Measurements from ENCODE around the gene BCL7C. TPM values are rescaled to one million over a fixed set of nuclear protein-coding genes. Genes with fewer than 3 reads are reported as not detected.

The BCL7C gene
- total and polyA plus RNA-seq, 7 donors, result 13.9 to 40.9 (median 18.1) TPM

DNA sequence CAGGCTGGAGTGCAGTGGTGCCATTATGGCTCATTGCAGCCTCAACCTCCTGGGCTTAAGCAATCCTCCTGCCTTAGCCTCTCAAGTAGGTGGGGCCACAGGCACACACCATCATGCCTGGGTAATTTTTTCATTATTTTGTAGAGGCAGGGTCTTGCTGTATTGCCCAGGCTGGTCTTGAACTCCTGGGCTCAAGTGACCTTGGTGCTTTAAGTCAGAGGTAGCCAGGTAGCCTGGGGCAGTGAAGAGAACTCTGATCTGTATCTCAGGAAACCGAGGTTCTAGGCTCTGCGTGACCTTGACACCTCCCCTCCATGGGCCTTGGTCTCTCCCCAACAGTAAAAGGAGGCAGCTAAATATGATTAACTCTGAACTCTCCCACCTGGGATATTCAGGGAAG is 5.9 kb upstream of the BCL7C start:
- no peaks in the 10 kb centered on the region for H3K27me3 ChIP-seq (ENCODE audit: insufficient read depth in 3 of 3, low read length in 2 of 3)
- WGBS, 3 donors, result 84 to 97% (median 90%) methylated on average over 2 of the region's 2 CpGs
- DNase-seq (no peak), ATAC-seq (no peak)
- intact Hi-C loops (cut with DNase I), result no loop called here
- TF ChIP-seq, protein P1, sequence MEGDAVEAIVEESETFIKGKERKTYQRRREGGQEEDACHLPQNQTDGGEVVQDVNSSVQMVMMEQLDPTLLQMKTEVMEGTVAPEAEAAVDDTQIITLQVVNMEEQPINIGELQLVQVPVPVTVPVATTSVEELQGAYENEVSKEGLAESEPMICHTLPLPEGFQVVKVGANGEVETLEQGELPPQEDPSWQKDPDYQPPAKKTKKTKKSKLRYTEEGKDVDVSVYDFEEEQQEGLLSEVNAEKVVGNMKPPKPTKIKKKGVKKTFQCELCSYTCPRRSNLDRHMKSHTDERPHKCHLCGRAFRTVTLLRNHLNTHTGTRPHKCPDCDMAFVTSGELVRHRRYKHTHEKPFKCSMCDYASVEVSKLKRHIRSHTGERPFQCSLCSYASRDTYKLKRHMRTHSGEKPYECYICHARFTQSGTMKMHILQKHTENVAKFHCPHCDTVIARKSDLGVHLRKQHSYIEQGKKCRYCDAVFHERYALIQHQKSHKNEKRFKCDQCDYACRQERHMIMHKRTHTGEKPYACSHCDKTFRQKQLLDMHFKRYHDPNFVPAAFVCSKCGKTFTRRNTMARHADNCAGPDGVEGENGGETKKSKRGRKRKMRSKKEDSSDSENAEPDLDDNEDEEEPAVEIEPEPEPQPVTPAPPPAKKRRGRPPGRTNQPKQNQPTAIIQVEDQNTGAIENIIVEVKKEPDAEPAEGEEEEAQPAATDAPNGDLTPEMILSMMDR (IDR thresholded peaks at IDR 0.05), result no peak
- H3K27ac ChIP-seq, result no peak overlapping the region
- peaks cover 14% of the 10 kb centered on the region for H3K4me1 ChIP-seq
- H3K9me3 ChIP-seq, result no peaks in the 10 kb centered on the region
- peaks cover 0 to 5% of the 10 kb centered on the region in 2 donors for H3K36me3 ChIP-seq (ENCODE audit: insufficient read depth in 1 of 2, low read depth in 1 of 2)
- no peak overlapping the region for H3K4me3 ChIP-seq

DNA sequence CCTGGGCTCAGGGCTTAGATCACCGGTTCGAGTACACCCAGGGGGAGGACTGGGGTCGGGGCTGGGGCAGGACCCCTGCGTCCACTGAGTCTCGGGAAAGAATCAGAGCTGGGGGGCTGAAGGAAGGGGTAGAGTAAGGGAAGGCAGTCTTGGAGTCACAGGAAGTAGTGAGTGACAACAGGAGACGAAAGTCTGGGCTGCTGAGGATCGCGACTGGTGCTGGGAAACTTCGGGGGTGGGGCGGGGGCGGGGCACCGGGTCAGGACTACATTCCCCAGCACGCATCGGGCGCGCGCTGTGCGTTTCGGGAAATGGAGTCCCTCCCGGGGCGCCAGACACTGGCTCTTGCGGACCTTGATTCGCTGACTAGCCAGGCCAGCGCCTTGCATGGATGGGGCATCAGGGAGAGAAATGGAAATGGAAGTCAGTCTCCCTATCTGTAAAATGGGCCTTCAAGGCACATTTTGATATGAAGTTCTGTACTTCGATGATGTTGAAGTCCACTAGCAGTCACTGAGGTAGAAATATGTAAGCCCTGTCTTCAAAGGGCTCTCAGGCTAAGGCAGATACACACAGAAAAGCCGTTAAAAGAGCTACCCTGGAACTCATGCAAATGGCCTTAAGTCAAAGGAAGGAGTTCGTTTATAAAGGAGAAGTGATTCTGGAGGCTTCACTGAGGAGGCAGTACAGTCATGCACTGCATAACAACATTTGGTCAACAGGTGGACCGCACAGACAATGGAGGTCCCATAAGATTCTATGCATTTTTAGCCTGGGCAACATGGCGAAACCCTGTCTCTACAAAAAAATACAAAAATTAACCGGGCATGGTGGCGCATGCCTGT is 3.2 kb upstream of the BCL7C start:
- intact Hi-C loops (cut with DNase I), result no loop called here
- Histone ChIP-seq H3K4me3 (peak overlapping the region; percentile 68), H3K27ac (peak overlapping the region; percentile 93), H3K27me3 (ENCODE audit: insufficient read depth in 3 of 3, low read length in 2 of 3) (no peaks in the 10 kb centered on the region), H3K4me1 (peaks cover 13% of the 10 kb centered on the region), H3K36me3 (ENCODE audit: insufficient read depth in 1 of 2, low read depth in 1 of 2) (peaks cover 0 to 5% of the 10 kb centered on the region in 2 donors), H3K9me3 (no peaks in the 10 kb centered on the region)
- TF ChIP-seq, protein P1 (IDR thresholded peaks at IDR 0.05), result no peak
- DNase-seq, result peak; percentile 94 to 96
- 15 to 18% (median 16%) methylated on average over 29 to 31 of the region's 31 CpGs for WGBS, 3 donors
- peak; percentile 68 to 81 (median 73) for ATAC-seq

DNA sequence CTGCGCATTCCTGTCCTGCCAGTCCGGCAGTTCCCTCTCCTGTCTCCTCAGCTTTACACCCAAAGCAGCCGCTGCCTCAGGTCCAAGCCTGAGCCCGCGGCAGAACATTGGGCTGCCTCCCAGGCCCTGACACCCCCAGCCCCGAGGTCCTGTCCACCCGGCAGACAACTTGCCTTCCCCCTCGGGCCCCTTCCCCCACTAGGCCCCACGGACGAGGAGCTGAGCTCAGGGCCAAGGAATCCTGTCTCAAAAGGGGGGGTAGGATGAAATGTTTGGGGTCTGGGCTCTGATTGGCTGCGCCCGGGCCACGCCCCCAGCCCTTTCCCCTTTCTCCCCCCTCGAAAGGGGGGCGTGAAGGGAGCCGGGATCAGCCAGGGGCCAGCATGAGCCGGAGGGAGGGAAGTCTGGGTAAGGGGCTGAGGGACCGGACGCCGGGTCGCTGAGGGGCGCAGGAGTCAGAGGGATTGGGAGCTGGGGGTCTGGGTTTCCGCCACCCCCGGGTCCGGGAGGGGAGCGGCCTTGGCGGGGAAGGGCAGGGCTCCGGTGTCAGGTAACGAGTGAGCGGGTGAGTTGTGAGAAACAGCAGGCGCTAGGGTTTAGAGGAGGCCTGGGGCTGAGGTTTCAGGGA is 2.5 kb upstream of the BCL7C start, which contains the start of gene CTF1:
Gene CTF1 (plus strand): TSS at position 354 of the 628 bp plus-strand sequence. CDS start 30 bp downstream, at position 384.
- TF ChIP-seq, protein P1 (IDR thresholded peaks at IDR 0.05), result no peak
- peak; percentile 65 to 83 (median 73) for ATAC-seq
- intact Hi-C loops (cut with DNase I), result no loop called here

DNA sequence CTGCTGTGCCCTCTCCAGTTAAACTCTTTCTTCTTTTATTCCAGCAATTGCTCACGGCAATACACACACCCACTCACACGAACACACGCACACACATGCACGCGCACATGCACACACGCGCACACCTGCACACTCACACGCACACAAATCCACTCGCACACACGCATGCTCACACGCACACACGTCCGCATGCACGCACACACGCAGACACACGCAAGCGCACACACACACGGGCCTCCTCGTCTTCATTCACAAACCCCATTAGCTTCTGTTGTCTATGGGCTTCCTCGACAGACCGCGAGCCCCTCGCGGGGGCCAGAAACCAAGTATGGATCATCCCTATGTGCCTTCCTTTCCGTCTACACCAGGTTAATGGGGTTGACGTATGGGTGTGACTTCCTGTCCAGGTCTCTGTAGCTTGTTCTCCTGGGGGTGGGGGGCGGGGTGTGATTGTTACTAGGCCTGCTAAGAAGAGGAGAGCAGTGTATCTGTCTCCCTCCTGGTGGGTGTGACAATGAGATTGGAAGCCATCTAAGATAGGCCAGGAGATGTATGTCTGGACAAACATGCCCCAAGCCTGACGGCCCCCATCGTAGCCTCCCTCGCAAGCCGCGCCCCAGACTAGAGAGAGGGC is 1.9 kb upstream of the BCL7C start:
- Histone ChIP-seq H3K36me3 (ENCODE audit: insufficient read depth in 1 of 2, low read depth in 1 of 2) (peaks cover 0 to 5% of the 10 kb centered on the region in 2 donors), H3K27ac (peak overlapping the region; percentile 93), H3K9me3 (no peaks in the 10 kb centered on the region), H3K27me3 (ENCODE audit: insufficient read depth in 3 of 3, low read length in 2 of 3) (no peaks in the 10 kb centered on the region), H3K4me1 (peaks cover 13% of the 10 kb centered on the region), H3K4me3 (peak overlapping the region; percentile 68)
- intact Hi-C loops (cut with DNase I), result loop anchor here in 1 of 2 donors (2.0 kb wide), 1 partner anchor 21 kb away; no protein-coding TSS in a partner anchor
- ATAC-seq, result no peak
- TF ChIP-seq, protein P1 (IDR thresholded peaks at IDR 0.05), result no peak
- WGBS, 3 donors, result 65 to 69% (median 66%) methylated on average over 32 of the region's 32 CpGs
- no peak for DNase-seq

More for the DNA sequence above, 2.5 kb upstream of the BCL7C start, which contains the start of gene CTF1:
- Histone ChIP-seq H3K4me3 (peak within 1 kb of the TSS; percentile 68), H3K9me3 (no peaks in the 10 kb centered on the region), H3K36me3 (ENCODE audit: insufficient read depth in 1 of 2, low read depth in 1 of 2) (peaks cover 0 to 5% of the 10 kb centered on the region in 2 donors), H3K27ac (peak within 1 kb of the TSS; percentile 93), H3K27me3 (ENCODE audit: insufficient read depth in 3 of 3, low read length in 2 of 3) (no peaks in the 10 kb centered on the region), H3K4me1 (peaks cover 13% of the 10 kb centered on the region)
- 5 to 6% (median 5%) methylated on average over 27 to 31 of the region's 31 CpGs for WGBS, 3 donors
- DNase-seq, result peak; percentile 80 to 88

Measured in psoas muscle (tissue), 8 donors.